ENCODE measurements around the gene JKAMP.

The JKAMP gene

GRCh38 chr14:59538936-59539335, 54.6 kb downstream of the JKAMP start:
- Mint-ChIP-seq H3K36me3 (ENCODE audit: low read depth) (no peaks in the 10 kb centered on the region), H3K27me3 (ENCODE audit: low read depth) (peaks cover 5% of the 10 kb centered on the region), H3K9me3 (no peaks in the 10 kb centered on the region), H3K27ac (no peak overlapping the region), H3K4me3 (no peak overlapping the region), H3K4me1 (ENCODE audit: low read depth) (no peaks in the 10 kb centered on the region)
- DNase-seq (ENCODE audit: low spot score), result no peak

GRCh38 chr14:59540852-59541251, 56.5 kb downstream of the JKAMP start:
- Mint-ChIP-seq H3K27ac (no peak overlapping the region), H3K9me3 (no peaks in the 10 kb centered on the region), H3K36me3 (ENCODE audit: low read depth) (no peaks in the 10 kb centered on the region), H3K4me3 (no peak overlapping the region), H3K4me1 (ENCODE audit: low read depth) (no peaks in the 10 kb centered on the region), H3K27me3 (ENCODE audit: low read depth) (peaks cover 5% of the 10 kb centered on the region)
- DNase-seq (ENCODE audit: low spot score), result no peak

DNA sequence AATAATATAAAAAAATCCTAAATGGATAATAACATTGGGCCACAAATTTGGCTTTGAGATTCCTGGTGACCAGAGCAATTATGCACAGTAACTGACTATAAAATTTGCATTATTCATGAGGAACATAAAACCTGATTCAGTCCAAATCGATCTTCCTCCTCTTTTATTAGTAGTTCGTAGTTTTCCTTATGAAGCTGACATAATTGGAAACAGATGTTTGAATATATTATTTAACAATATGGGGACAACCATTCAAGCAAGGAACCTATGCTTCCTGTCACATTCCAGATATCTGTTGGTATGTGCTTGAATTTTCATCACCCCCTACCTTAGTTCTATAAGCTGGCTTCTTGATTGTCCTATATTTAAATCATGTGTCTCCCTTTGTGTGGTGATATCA, 57.4 kb downstream of the JKAMP start:
- H3K4me1 Mint-ChIP-seq (ENCODE audit: low read depth), result no peaks in the 10 kb centered on the region

DNA sequence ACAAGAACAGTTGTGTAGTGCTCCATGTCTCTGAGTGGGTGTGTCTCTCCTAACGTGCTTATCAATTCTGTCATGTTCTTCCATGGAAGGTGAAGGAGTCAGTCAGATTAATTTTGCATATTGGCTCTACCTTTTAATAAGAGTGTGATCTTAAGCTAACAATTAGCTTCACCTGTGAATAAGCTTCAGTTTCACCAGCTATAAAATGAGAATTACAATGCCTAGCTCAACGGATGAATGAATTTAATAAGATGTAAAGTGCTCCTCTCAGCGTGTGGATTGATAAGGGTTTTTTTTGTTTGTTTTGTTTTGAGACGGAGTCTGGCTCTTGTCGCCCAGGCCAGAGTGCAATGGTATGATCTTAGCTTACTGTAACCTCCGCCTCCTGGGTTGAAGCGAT, 59.6 kb downstream of the JKAMP start:
- H3K27ac Mint-ChIP-seq, result no peak overlapping the region
- no peak overlapping the region for H3K4me3 Mint-ChIP-seq
- no peaks in the 10 kb centered on the region for H3K36me3 Mint-ChIP-seq (ENCODE audit: low read depth)
- no peaks in the 10 kb centered on the region for H3K9me3 Mint-ChIP-seq
- no peak for DNase-seq (ENCODE audit: low spot score)
- H3K27me3 Mint-ChIP-seq (ENCODE audit: low read depth), result peaks cover 8% of the 10 kb centered on the region
- no peaks in the 10 kb centered on the region for H3K4me1 Mint-ChIP-seq (ENCODE audit: low read depth)

More for the DNA sequence above, 57.4 kb downstream of the JKAMP start:
- no peak for DNase-seq (ENCODE audit: low spot score)
- H3K9me3 Mint-ChIP-seq, result no peaks in the 10 kb centered on the region
- peaks cover 5% of the 10 kb centered on the region for H3K27me3 Mint-ChIP-seq (ENCODE audit: low read depth)
- no peaks in the 10 kb centered on the region for H3K36me3 Mint-ChIP-seq (ENCODE audit: low read depth)
- no peak overlapping the region for H3K4me3 Mint-ChIP-seq
- H3K27ac Mint-ChIP-seq, result no peak overlapping the region

DNA sequence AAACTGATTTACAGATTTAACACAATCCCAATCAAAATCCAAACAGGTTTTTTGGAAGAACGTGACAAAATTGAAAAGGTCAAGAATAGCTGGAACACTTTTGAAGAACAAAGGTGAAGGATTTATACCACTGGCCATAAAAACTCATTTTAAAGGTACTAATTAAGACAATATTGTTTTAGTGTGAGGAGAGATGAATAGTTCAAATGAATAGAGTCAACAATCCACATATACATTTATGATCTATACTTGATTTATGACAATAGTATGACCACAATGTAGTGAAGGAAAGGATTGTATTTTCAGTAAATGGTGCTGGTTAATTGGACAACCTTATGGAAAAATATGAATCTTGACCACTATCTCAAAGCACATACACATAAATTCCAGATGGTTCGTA, 63.0 kb downstream of the JKAMP start:
- Mint-ChIP-seq H3K27me3 (ENCODE audit: low read depth) (peaks cover 5% of the 10 kb centered on the region), H3K36me3 (ENCODE audit: low read depth) (no peaks in the 10 kb centered on the region), H3K9me3 (no peaks in the 10 kb centered on the region), H3K4me3 (no peak overlapping the region), H3K27ac (no peak overlapping the region), H3K4me1 (ENCODE audit: low read depth) (no peaks in the 10 kb centered on the region)
- no peak for DNase-seq (ENCODE audit: low spot score)
